Ramos (cell line): Measurements from ENCODE around the gene TMEM59.
"Not testable (repeated sequence)": the region's sequence is repeated elsewhere in the genome, so short reads cannot be mapped to it uniquely, and the experiment has no call there.

ENCODE experiments used
- in situ Hi-C: fragments of 300-500 bp; cut with MboI; formaldehyde crosslinking; loops from one replicate; pipeline ENCODE4 v1.14.3; 2022; ENCODE audit warnings: low sequenced_read_pairs; ENCODE audit not compliant: unreplicated experiment

TMEM59 gene

DNA sequence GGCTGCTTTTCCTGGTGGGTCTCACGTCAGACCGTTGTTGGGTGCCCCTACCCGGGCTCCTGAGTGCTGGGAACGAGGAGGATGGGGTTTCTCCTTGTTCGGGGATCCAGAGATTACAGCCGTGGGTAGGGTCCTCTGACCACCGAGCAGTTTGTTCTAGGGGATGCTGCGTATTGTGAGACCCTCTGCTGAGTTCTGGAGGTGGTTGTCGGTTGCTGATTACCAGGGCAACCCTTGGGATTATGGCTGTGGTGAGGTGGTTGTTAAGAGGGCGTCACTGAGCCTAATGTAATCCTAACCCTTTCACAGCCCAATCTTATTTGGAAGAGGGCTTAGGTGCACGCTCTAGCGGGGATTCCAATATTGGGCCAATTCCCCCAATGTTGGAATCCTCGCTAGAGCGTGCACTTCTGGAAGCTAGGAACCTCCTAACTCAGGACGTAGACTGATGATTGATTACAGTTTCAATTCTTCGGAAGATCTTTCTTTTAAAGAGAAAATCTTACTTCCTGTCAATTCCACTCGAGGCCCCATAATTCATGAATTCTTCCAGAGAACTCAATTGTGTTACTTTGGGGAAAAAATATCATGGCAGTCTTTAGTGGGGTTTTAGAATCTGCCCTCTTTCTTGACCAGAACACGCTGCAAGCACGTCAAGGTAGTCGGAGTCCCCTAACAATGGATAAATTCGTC lies 887 bp upstream of the TMEM59 start:
- in situ Hi-C loops: no loop called here

- in situ Hi-C loops: no loop called here
Observed at GRCh38 chr1:54052431-54052933, 522 bp downstream of the TMEM59 start.

GRCh38 chr1:54051933-54052430 lies 1.0 kb downstream of the TMEM59 start:
- in situ Hi-C loops: no loop called here

DNA sequence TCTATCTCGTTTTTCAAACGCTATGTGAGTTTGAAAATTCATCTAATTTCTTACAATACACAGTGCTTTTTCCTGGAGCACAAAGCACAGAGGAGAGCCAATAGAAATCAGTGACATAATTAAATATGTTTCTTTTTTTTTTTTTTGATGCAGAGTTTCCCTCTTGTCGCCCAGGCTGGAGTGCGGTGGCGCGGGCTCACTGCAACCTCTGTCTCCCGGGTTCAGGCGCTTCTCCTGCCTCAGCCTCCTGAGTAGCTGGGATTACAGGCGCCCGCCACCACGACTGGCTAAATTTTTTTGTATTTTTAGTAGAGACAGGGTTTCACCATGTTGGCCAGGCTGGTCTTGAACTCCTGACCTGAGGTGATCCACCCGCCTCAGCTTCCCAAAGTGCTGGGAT lies 2.6 kb downstream of the TMEM59 start:
- in situ Hi-C loops: not testable (repeated sequence)

- in situ Hi-C loops: no loop called here
Observed at GRCh38 chr1:54047384-54048305, 5.4 kb downstream of the TMEM59 start.

DNA sequence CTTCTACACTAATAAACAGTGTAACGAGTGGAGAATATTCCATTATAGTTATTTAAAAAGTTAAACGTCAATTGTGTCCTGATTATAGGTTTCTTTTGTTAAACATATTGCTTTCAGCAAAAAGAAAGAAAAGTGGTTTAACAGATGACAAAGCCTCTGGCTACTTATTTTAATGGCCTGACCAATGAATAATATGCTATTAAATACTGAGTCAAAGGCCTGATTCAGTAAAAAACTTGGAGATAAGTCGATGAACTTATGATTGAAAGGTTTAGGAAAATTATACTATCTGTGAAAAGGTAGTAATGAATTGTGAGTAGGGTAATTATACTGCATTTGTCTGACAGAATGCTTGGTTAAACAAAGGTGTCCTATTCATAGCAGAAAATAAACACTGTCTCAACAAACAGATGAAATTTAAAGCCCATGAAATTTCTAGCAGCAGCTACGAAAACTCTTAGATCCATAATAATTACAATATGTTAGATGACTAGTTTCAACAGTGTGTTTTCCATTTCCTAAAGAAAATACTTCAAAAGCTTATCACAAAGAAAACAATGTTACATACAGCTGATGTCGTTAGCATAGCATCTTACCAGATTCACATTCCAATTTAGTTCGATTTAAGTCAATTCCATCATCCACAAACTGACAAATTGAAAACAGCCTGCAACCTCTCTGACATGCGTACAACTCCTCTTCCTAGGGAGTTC lies 6.2 kb downstream of the TMEM59 start:
- in situ Hi-C loops: no loop called here

DNA sequence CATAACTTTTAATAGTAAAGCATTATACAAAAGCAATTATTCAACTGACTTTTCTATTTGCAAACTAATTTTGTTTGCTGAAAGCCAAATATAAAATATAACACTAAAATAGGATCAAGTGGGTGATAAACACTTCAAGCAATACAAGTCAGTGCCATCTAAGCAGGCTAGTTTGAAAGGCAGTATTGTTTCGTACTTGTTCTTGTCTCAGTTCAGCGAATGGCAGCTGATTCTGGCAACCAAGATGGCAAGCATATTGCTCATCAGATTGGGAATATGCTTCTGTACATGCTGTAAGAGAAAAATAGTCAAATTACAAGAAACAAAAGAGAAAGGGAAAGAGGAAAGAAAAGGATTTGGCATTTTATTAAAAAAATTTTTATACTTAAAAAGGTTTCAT lies 7.5 kb downstream of the TMEM59 start:
- in situ Hi-C loops: no loop called here

- in situ Hi-C loops: no loop called here
Observed at GRCh38 chr1:54041806-54042205, 11.2 kb downstream of the TMEM59 start.

DNA sequence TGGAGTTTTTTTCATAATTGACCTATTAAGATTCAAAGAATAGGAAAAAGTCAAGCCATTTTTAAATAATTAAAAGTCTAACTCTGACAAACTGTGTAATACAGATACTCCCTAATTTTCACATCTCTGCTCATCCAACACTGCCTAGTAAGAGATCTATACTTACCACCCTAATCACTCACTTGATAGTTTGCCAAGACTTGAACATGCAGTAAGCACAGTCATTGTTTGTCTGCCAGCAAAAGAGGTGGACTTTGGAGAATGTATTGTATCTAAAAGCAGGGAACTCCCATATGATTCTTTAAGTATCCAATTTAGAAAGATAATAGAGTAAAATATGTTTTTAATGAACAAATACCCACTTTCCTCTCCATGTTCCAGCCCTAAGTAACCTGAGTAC lies 15.5 kb downstream of the TMEM59 start:
- in situ Hi-C loops: no loop called here

DNA sequence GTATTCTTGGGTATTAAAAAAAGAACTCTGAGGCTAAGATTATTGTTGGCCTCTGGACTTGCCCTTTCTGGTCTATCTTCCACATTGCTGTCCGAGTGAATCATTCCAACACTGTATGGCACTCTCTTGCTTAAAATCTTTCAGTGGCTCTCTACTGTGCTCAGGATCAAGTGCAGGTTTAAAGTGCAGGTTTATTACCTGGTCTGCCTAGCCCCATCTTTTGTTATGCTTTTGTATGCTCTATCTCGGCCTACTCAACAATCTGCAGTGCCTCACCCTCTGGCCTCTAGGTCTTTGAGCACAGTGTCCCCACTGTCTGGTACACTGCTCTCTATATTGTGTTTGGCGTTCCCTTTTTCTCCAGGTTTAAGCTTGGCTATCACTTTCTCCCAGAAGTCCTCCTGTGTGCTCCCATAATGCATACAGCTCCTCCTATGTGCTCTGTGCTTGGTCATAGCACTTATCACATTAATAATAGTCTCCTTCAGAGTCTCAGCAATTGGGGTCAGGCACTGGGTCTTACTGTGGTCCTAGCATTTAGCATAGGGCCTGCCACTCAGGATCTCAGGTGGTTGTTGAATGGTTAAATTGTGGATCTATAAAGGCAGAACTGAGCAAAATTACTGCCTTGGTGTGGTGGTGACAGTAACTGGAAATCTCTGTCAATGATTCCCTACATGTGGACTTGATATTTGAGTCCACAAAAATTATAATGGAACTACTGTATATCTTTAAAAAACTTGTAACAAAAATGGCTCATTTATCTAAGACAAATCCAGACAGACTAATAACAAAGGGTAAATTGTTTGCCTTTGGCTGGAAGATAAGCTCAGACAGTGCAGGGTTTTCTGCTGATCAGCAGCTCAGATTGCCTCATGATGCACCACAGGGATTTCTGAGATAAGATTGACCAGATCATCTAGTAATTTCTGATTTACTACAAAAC lies 24.4 kb downstream of the TMEM59 start:
- in situ Hi-C loops: no loop called here

DNA sequence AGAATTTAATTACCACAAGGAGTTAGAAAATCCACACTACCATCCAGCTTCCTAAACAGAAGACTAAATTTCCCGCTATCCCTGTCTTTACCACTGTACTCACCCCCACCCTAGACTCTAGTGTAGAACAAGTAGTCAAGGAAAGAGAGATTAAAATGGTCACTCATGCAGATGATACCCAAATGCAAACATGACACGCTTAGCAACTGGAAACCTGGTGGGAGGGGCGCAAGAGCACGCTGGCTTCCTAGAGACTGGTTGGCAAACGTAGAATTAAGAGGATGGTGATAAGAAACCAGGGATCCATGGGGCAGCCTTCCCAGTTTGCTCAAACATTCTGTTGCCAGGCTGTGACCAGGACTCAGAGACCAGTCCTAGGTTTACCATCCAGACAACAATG lies 25.2 kb downstream of the TMEM59 start:
- in situ Hi-C loops: no loop called here

- in situ Hi-C loops: not testable (repeated sequence)
Observed at GRCh38 chr1:54024811-54025210, 28.2 kb downstream of the TMEM59 start.

DNA sequence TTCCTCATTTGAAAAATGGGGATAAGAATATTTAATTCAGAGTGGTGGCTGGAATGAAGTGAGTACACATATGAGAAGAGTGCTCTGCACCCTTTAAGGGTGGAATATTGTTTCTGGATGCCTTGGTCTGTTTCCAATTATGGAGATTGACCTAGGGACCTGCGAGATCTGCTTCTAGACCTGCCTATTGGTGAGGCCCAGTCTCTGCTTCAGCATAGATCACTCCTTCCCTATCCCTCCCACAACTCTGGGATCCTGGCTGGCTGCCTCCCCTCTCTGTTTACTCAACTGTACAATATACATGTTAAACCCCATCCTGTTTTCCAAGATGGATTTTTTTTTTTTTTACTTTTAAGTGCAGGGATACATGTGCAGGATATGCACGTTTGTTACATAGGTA lies 28.6 kb downstream of the TMEM59 start:
- in situ Hi-C loops: no loop called here

DNA sequence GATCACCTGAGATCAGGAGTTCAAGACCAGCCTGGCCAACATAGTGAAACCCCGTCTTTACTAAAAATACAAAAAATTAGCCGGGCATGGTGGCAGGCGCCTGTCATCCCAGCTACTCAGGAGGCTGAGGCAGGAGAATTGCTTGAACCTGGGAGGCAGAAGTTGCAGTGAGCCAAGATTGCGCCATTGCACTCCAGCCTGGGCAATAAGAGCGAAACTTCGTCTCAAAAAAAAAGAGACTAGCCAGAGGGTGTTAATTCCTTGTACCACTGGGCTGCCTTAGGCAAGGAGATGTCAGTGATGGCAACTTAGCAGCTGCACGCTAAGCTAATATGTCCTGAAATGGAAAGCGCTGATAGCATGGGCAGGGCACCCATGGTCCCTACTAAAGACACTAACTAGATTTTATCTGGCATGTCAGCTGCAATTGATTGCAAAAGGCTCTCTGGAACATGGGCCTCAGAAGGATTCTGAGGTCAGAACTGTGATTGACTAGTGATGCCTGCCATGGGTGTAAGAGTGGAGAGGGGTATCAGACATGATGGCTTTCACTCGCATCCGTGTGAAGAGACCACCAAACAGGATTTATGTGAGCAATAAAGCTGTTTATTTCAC lies 33.3 kb downstream of the TMEM59 start:
- in situ Hi-C loops: not testable (repeated sequence)

- in situ Hi-C loops: no loop called here
Observed at GRCh38 chr1:54018635-54019034, 34.4 kb downstream of the TMEM59 start.

GRCh38 chr1:54017979-54018378 lies 35.0 kb downstream of the TMEM59 start, which contains the start of gene LDLRAD1:
Gene LDLRAD1, minus strand, starts transcription at chr1:54018186. Its CDS starts 74 bp downstream, at chr1:54018112.
- in situ Hi-C loops: no loop called here

DNA sequence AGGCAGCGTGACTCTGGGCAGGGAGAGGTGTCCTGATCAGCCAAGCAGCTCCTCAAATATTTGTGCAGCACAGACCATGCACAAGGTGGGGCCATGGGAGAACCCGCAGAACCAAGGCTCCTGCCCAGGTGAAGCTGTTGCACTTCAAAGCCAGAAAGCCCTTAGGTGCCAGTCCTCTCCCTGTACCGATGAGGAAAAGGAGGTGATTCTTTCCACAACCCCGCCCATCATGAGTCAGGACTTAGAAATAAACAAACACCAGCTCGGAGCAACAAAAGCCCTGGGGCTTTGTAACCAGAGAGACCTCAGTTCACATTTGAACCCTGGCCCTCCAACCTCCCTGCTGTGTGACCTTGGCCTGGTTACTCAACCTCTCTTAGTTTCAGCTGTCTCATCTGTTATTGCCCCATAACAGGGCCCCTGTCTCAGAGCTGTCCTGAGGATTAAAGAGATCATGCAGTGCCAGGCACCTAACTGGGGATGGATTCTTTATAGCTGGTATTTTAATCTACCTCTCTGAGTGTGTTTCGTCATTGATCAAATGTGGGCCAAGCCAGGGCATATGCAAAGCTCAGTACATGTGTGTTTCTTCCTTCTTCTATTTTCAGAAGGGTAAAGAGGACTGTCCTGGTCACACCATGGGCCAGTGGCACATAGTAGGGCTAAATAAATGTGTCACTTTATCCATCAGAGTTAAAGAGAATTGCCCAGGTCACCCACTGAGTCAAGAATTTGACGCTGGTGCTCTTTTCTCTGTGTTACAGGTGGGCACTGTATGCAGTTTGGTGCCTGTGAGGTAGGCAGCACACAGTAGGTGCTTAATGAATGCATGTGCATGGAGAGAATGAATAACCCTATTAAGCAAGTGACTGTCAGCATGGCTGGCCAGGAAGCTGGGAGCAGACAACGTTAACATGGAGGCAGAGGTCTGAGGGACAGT lies 36.4 kb downstream of the TMEM59 start:
- in situ Hi-C loops: no loop called here
